GM18520 (cell line): ENCODE results near the gene CUTA.

Experiments used
- ATAC-seq: cut with Tn5 transposase; IDR thresholded peaks from one replicate; pipeline ENCODE4 v1.9.1; 2021; ENCODE audit not compliant: unreplicated experiment

CUTA gene

DNA sequence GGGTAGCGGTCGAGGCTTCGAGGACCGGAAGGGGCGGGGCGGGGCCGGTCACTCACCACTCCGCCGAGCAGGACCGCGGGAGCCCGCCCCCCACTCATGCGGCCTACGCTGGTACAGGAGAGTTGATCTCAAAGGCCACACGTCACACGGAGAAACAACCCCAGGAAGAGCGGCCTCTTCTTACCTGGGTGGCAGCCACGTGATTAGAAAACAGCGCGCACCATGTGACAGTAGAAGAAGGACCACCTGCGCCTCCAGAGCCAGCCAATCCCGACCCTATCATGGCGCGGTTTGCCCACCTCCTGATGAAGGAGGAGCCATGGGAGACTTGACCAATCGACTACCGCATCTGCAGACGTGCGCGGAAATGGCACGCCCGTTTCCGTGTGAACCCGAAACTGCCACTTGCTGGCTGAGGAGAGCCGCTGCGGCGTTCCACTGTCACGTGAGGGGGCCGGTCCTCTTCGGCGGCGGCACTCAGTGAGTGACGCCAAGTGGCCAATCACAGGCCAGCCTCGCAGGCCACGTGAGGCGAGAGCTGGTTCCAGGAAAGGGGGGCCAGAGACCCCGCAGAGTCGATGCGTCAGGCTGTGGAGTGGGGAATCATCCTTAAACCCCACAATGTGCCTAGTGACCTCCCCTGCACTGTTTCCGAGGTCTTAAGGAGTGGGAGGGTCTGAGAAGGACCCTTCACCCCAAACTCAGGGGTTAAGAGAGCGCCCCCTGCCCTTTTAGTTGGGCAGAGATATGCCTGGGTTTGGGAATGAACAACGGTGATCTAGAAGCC is at the start of gene CUTA:
Gene CUTA (minus strand): TSS at position 205 of the 787 bp plus-strand sequence. CDS start 107 bp downstream, at position 98.
- ATAC-seq = peak; percentile 78

DNA sequence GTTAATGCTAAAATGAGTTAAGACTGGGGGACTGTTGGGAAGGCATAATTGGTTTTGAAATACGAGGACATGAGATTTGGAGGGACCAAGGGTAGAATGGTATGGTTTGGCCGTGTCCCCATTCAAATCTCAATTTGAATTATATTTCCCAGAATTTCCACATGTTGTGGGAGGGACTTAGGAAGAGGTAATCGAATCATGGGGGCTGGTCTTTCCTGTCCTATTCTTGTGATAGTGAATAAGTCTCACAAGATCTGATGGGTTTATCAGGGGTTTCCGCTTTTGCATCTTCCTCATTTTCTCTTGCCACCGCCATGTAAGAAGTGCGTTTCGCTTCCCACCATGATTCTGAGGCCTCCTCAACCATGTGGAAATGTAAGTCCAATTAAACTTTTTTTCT is 49.2 kb upstream of the CUTA start:
- no peak for ATAC-seq

GRCh38 chr6:33466075-33466735 is 48.3 kb upstream of the CUTA start:
- ATAC-seq = no peak

- ATAC-seq = no peak
Observed at GRCh38 chr6:33459226-33459625, 41.3 kb upstream of the CUTA start.

DNA sequence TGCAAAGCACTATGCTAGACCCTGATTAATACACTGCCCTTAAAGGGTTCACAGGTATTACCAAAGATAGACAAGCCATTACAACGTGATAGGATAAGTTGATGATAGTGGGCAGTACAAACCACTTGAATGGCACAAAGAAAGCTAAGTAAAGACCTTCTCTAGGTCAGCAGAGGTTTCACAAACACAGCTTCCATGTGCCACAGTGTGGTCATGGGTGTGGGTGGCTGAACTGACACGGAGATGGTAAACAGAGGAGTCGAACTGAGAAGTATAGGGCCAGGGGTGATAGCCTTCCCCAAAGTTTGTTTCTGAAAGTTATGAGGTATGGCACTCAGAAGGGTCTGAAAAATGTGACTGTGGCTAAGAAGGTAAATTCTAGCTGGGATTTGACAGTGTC is 40.8 kb upstream of the CUTA start:
- no peak for ATAC-seq

DNA sequence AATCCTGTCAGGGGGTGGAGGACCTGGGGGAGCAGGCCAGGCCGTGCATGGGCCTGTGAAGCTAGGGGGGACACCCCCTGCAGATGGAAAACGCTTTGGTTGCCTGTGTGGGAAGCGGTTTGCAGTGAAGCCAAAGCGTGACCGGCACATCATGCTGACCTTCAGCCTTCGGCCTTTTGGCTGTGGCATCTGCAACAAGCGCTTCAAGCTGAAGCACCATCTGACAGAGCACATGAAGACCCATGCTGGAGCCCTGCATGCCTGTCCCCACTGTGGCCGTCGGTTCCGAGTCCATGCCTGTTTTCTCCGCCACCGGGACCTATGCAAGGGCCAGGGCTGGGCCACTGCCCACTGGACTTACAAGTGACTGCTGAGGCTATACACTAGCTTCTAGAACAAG is 38.2 kb upstream of the CUTA start:
- ATAC-seq = no peak

DNA sequence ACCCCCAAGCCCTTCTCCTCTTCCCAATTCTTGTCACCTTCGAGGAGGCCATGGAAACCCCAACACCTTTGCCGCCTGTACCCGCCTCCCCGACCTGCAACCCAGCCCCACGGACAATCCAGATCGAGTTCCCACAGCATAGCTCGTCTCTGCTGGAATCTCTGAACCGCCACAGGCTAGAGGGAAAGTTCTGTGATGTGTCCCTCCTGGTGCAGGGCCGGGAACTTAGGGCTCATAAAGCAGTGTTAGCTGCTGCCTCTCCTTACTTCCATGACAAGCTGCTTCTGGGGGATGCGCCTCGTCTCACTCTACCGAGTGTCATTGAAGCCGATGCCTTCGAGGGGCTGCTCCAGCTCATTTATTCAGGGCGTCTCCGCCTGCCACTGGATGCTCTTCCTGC is 37.1 kb upstream of the CUTA start:
- ATAC-seq = no peak

GRCh38 chr6:33454009-33454946 is 36.4 kb upstream of the CUTA start, which contains the start of gene ZBTB9:
Gene ZBTB9 (plus strand): TSS chr6:33454576. CDS start chr6:33455101, 525 bp downstream.
- peak; percentile 100 for ATAC-seq

- ATAC-seq = no peak
Observed at GRCh38 chr6:33453393-33454008, 35.6 kb upstream of the CUTA start.

DNA sequence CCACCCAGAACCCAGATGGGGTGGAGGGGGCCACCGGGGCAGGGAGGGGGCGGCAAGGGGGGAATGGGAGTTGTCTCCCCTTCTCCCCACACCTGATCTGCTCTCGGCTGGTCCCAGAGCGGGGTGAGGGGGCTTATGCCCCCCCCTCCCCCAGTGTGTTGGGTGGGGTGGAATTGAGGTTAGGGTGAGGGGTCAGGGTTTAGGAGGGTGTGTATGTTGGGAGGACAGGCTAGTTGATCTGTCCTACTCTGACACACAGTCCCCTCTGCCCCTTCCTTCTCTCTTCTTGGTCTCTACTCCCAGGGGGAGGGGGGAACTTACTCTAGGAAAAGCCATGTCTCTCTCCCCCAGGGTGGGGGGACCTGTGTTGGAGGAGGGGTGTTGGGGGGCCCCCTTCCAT is 34.6 kb upstream of the CUTA start:
- no peak for ATAC-seq

GRCh38 chr6:33451606-33452005 is 33.7 kb upstream of the CUTA start:
- ATAC-seq = no peak

- ATAC-seq = no peak
Observed at GRCh38 chr6:33450434-33450833, 32.5 kb upstream of the CUTA start.

DNA sequence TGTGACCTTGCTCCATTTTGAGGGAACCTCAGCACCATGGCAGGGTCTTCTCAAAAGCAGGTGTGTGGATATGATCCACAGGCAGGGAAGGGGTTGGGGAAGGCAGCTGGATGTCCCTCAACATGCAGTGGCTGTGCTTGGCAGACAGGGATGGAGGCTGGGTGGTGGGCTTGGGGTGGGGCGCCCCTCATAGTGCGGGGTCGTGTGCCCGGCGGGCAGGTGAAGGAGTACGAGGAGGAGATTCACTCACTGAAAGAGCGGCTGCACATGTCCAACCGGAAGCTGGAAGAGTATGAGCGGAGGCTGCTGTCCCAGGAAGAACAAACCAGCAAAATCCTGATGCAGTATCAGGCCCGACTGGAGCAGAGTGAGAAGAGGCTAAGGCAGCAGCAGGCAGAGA is 28.4 kb upstream of the CUTA start:
- ATAC-seq = no peak

DNA sequence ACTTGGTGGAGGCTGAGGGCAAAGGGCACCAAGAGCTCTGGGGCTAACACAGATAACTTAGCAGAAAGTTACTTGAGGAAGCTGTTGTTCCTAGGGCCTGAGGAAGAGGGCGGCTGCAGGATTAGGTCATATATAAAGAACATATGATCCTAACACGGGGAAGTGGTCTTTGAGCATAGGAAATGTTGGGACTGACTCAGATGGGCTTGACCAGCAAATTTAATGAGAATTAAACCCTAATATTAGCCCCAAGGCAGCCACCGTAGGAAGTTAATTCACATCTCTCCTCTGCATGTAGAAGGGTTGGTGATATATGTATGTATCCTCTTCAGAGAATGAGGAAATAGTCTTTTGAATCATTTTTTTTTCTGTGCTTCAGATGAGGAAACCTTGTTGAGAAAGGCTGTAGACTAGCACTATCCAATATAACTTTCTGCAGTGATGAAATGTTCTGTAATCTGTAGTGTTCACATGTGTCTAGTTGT is 27.3 kb upstream of the CUTA start:
- no peak for ATAC-seq

DNA sequence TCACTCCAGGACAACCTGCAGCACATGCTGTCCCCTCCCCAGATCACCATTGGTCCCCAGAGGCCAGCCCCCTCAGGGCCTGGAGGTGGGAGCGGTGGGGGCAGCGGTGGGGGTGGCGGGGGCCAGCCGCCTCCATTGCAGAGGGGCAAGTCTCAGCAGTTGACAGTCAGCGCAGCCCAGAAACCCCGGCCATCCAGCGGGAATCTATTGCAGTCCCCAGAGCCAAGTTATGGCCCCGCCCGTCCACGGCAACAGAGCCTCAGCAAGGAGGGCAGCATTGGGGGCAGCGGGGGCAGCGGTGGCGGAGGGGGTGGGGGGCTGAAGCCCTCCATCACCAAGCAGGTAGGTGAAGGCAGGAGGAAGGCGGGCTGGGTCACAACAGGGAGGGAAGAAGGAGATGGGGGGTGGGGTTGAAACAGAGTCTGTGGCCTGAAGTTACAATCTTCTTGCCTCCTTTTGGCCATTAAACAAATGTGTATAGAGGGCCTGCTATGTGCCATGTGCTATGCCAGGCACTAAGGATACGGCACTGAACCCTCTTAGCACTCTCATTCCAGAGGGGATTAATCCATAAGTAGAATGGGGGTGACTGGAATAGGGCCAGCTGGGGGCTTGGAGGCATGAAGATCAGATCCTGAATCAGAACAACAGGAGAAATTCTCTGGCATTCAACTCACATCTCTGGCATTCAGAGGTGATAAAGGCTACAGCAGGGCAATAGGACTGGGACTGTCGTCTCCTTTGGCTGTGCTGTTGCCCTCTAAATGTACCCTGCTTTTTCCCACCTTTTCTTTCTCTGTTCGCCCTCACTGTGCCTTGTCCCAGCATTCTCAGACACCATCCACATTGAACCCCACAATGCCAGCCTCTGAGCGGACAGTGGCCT is 26.0 kb upstream of the CUTA start:
- ATAC-seq = no peak

DNA sequence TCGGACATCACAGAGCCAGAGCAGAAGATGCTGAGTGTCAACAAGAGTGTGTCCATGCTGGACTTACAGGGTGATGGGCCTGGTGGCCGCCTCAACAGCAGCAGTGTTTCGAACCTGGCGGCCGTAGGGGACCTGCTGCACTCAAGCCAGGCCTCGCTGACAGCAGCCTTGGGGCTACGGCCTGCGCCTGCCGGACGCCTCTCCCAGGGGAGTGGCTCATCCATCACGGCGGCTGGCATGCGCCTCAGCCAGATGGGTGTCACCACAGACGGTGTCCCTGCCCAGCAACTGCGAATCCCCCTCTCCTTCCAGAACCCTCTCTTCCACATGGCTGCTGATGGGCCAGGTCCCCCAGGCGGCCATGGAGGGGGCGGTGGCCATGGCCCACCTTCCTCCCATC is 25.1 kb upstream of the CUTA start:
- no peak for ATAC-seq

- ATAC-seq = no peak
Observed at GRCh38 chr6:33442283-33442682, 24.4 kb upstream of the CUTA start.

DNA sequence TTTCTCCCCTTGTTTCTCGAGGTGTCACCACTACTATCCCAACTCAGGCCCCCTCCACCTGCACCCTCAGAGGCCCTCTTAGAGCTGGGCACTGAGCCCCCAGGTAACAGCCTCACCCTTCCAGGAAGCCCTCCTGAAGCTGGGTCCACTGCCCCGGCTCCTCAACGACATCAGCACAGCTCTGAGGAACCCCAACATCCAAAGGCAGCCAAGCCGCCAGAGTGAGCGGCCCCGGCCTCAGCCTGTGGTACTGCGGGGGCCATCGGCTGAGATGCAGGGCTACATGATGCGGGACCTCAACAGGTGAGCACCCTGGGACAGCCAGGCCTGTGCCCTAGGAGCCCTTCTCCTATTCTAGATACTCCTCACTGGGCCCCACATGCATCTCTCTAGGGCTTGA is 23.6 kb upstream of the CUTA start:
- ATAC-seq = no peak

- no peak for ATAC-seq
Observed at GRCh38 chr6:33440649-33441309, 22.9 kb upstream of the CUTA start.
